SK-N-SH (cell line): ENCODE measurements around the gene KCTD3. TPM values are rescaled to one million over a fixed set of nuclear protein-coding genes. Genes with fewer than 3 reads are reported as not detected.

ENCODE experiments used
- CTCF ChIA-PET: fragments of 300-600, 350-600 bp; formaldehyde crosslinking; extraction: SDS; loops from one replicate; lab custom pipeline; 2021; lab: Yijun Ruan, JAX
- POLR2A ChIA-PET: fragments of 350-600 bp; sonication (Branson Sonifier 250); formaldehyde crosslinking; extraction: SDS; loops from one replicate; lab custom pipeline; 2020; ENCODE audit warnings: antibody characterized with exemption, inconsistent platforms; lab: Yijun Ruan, JAX
- DNase-seq: peaks from one replicate; pipeline ENCODE4 v3.0.0; 2012
- H2AFZ ChIP-seq: fragments of 200-600 bp; sonication (generic); 2 replicates; pipeline ENCODE4 v1.8.1; 2016; ENCODE audit warnings: antibody characterized with exemption, mild to moderate bottlenecking, low read depth
- H3F3A ChIP-seq: fragments of 200-600 bp; sonication (generic); replicated peaks from 2 replicates; pipeline ENCODE3; 2016; ENCODE audit warnings: antibody characterized with exemption, mild to moderate bottlenecking; ENCODE audit not compliant: insufficient read depth
- H3K27ac ChIP-seq, 2 experiments: fragments of 200-500 bp in 1 of 2; fragments of 200-600 bp in 1 of 2; sonication (Bioruptor generic) in 1 of 2; sonication (generic), shearing (Covaris generic) in 1 of 2; 2 replicates each; pipeline versions ENCODE4 v1.5.1 to v1.6.1; 2014 to 2016; ENCODE audit warnings: low read depth in 2 of 2, inconsistent platforms in 1 of 2, low read length in 1 of 2, mild to moderate bottlenecking in 1 of 2, mixed read lengths in 1 of 2
- H3K27me3 ChIP-seq: fragments of 200-600 bp; sonication (generic), shearing (Covaris generic); 2 replicates; pipeline ENCODE4 v1.6.1; 2016; ENCODE audit warnings: mixed run types; ENCODE audit not compliant: insufficient read depth
- H3K36me3 ChIP-seq, 2 experiments: fragments of 200-500 bp in 1 of 2; fragments of 200-600 bp in 1 of 2; sonication (Bioruptor generic) in 1 of 2; sonication (generic) in 1 of 2; replicated peaks in 1 of 2; 2 replicates each; pipeline versions ENCODE3 to v1.5.1; 2014 to 2016; ENCODE audit warnings: low read length in 1 of 2, mild to moderate bottlenecking in 1 of 2; ENCODE audit not compliant: insufficient read depth in 2 of 2, control insufficient read depth in 1 of 2
- H3K4me1 ChIP-seq, 2 experiments: fragments of 200-500 bp in 1 of 2; fragments of 200-600 bp in 1 of 2; sonication (Bioruptor generic) in 1 of 2; sonication (generic), shearing (Covaris generic) in 1 of 2; 2 replicates each; pipeline versions ENCODE4 v1.5.1 to v1.6.1; 2014 to 2016; ENCODE audit warnings: low read depth in 1 of 2, low read length in 1 of 2, mixed run types in 1 of 2; ENCODE audit not compliant: insufficient read depth in 2 of 2, control insufficient read depth in 1 of 2
- H3K4me2 ChIP-seq: fragments of 200-600 bp; sonication (generic), shearing (Covaris generic); 2 replicates; pipeline ENCODE4 v1.6.1; 2017; ENCODE audit warnings: mixed run types
- H3K4me3 ChIP-seq, 2 experiments: fragments of 200-500 bp in 1 of 2; fragments of 200-600 bp in 1 of 2; sonication (Bioruptor generic) in 1 of 2; sonication (generic), shearing (Covaris generic) in 1 of 2; 2 replicates each; pipeline versions ENCODE4 v1.5.1 to v1.8.1; 2014 to 2016; ENCODE audit warnings: low read depth in 2 of 2, inconsistent platforms in 1 of 2, low read length in 1 of 2, mild to moderate bottlenecking in 1 of 2, mixed read lengths in 1 of 2, moderate library complexity in 1 of 2
- H3K79me2 ChIP-seq: fragments of 200-600 bp; sonication (generic); 2 replicates; pipeline ENCODE4 v1.8.1; 2017; ENCODE audit warnings: mild to moderate bottlenecking; ENCODE audit not compliant: insufficient read depth
- H3K9ac ChIP-seq: fragments of 200-600 bp; sonication (generic); 2 replicates; pipeline ENCODE4 v1.6.1; 2017; ENCODE audit warnings: mixed run types
- H3K9me2 ChIP-seq: fragments of 200-600 bp; sonication (generic); 2 replicates; pipeline ENCODE4 v1.6.1; 2017; ENCODE audit warnings: mixed run types
- H3K9me3 ChIP-seq: fragments of 200-600 bp; sonication (generic); 2 replicates; pipeline ENCODE4 v1.6.1; 2017; ENCODE audit warnings: mixed run types, mild to moderate bottlenecking, moderate library complexity
- H4K20me1 ChIP-seq: fragments of 200-600 bp; sonication (generic); 2 replicates; pipeline ENCODE4 v1.6.1; 2017; ENCODE audit warnings: mild to moderate bottlenecking, mixed run types; ENCODE audit not compliant: insufficient read depth
- EP300 ChIP-seq, 2 experiments: IDR thresholded peaks; 2 replicates each; pipeline versions ENCODE4 v1.4.0 to v1.6.1; 2012; ENCODE audit warnings: borderline replicate concordance in 1 of 2, low read depth in 1 of 2, low read length in 1 of 2
- EZH2phosphoT487 ChIP-seq: fragments of 200-600 bp; sonication (generic); IDR thresholded peaks from 2 replicates; pipeline ENCODE4 v1.6.1; 2017; ENCODE audit warnings: low read depth, mixed run types, mild to moderate bottlenecking, antibody characterized with exemption, moderate library complexity, borderline replicate concordance
- GATA2 ChIP-seq: sonication (generic); formaldehyde crosslinking; IDR thresholded peaks from 2 replicates; pipeline ENCODE4 v1.5.0; 2020; ENCODE audit warnings: mild to moderate bottlenecking, missing genetic modification reagents
- JUND ChIP-seq: IDR thresholded peaks from 2 replicates; pipeline ENCODE4 v1.4.0; 2012
- MAX ChIP-seq: IDR thresholded peaks from 2 replicates; pipeline ENCODE4 v1.4.0; 2012; ENCODE audit warnings: low read depth
- MXI1 ChIP-seq: IDR thresholded peaks from 2 replicates; pipeline ENCODE4 v1.6.1; 2012; ENCODE audit warnings: mild to moderate bottlenecking, low read depth, low read length, improper control_type of control experiment
- NFIC ChIP-seq: IDR thresholded peaks from 2 replicates; pipeline ENCODE4 v1.4.0; 2012; ENCODE audit warnings: borderline replicate concordance
- RCOR1 ChIP-seq: fragments of 150-350 bp; IDR thresholded peaks from 2 replicates; pipeline ENCODE4 v1.6.1; 2017; ENCODE audit warnings: antibody characterized with exemption, low read length
- RXRA ChIP-seq: IDR thresholded peaks from 2 replicates; pipeline ENCODE4 v1.4.0; 2012; ENCODE audit warnings: low read depth, mild to moderate bottlenecking, borderline replicate concordance
- SIN3A ChIP-seq: IDR thresholded peaks from 2 replicates; pipeline ENCODE4 v1.6.1; 2012; ENCODE audit warnings: low read depth, mild to moderate bottlenecking, low read length, moderate library complexity, borderline replicate concordance
- SMC3 ChIP-seq: IDR thresholded peaks from 2 replicates; pipeline ENCODE4 v1.6.1; 2012; ENCODE audit warnings: low read depth, low read length, improper control_type of control experiment
- TCF12 ChIP-seq: IDR thresholded peaks from 2 replicates; pipeline ENCODE4 v1.4.0; 2012
- WGBS: methylation state at CpG from one replicate; pipeline ENCODE4 v1.1.6; 2017; ENCODE audit warnings: low lambda C conversion rate; 5-methylcytosine and 5-hydroxymethylcytosine counted together
- polyA plus RNA-seq, 3 experiments: library from polyadenylated mRNA; depleted of rRNA; stranded (reverse); fragments of >200 nt; gene quantifications; 2 replicates each; pipeline ENCODE4 v1.2.3, GENCODE V29; 2012
- TF ChIP-seq, protein P1 (sequence below): IDR thresholded peaks from 2 replicates; pipeline ENCODE4; 2012
- TF ChIP-seq, protein P2 (sequence below): fragments of 200-600 bp; sonication (generic); IDR thresholded peaks from 2 replicates; pipeline ENCODE4 v1.6.1; 2017; ENCODE audit warnings: antibody characterized with exemption, mild to moderate bottlenecking, moderate library complexity
- TF ChIP-seq, protein P3 (sequence below): IDR thresholded peaks from 2 replicates; pipeline ENCODE4 v1.6.1; 2012; ENCODE audit warnings: mild to moderate bottlenecking, low read depth, low read length, moderate library complexity

The KCTD3 gene
- polyA plus RNA-seq, 1 of the 3 experiments (the other 2 are of a cell fraction), result 34.8 TPM

GRCh38 chr1:215643592-215644321 is 76.7 kb downstream of the KCTD3 start:
- no peaks in the 10 kb centered on the region for H3K36me3 ChIP-seq
- H3K79me2 ChIP-seq, result no peaks in the 10 kb centered on the region
- ChIA-PET POLR2A (no interaction called here), CTCF (interaction anchor here (1.2 kb wide), 1 partner anchor 25 kb away, joined by 3 read pairs; no protein-coding TSS in a partner anchor)
- no peaks in the 10 kb centered on the region for H3F3A ChIP-seq
- H4K20me1 ChIP-seq, result no peaks in the 10 kb centered on the region
- no peaks in the 10 kb centered on the region for H3K27me3 ChIP-seq
- DNase-seq, result no peak
- no peak overlapping the region for H3K9ac ChIP-seq
- H3K4me1 ChIP-seq, result no peaks in the 10 kb centered on the region
- no peak overlapping the region for H3K27ac ChIP-seq
- H3K9me3 ChIP-seq, result no peaks in the 10 kb centered on the region
- H3K4me3 ChIP-seq, result no peak overlapping the region
- H2AFZ ChIP-seq, result no peak overlapping the region
- no peak for TF ChIP-seq TCF12
- TF ChIP-seq RXRA, result no peak
- TF ChIP-seq GATA2 (CRISPR knock-in tag), result no peak
- no peak overlapping the region for H3K4me2 ChIP-seq
- 47% methylated on average over 4 of the region's 4 CpGs for WGBS
- H3K9me2 ChIP-seq, result no peaks in the 10 kb centered on the region

DNA sequence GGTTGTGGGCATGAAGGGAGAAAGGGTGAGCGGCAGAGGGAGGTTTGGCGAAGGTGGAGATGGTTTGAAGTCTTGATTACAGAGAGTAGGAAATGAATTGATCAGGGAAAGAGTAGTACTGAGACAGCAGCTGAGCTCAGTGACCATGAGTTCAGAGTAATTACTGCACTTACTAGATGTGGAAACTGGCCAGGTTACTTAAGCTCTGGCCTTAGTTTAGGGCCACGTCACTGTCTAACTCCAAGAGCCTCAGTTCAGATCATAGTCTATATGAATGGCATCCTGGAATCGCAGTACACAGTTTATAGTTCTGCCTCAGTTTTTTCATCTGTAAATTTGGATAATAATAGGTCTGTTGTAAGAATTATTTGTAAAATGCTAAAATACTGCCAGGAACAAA is 78.1 kb downstream of the KCTD3 start:
- POLR2A ChIA-PET, result no interaction called here

More for the DNA sequence above, 78.1 kb downstream of the KCTD3 start:
- no peak overlapping the region for H3K4me3 ChIP-seq
- CTCF ChIA-PET, result no interaction called here
- no peaks in the 10 kb centered on the region for H3K79me2 ChIP-seq
- H3K27me3 ChIP-seq, result no peaks in the 10 kb centered on the region
- H3F3A ChIP-seq, result no peaks in the 10 kb centered on the region
- TF ChIP-seq EZH2phosphoT487 (no peak), NFIC (no peak), EP300 (IDR thresholded peaks at IDR 0.05; ENCODE audit: borderline replicate concordance in 1 of 2, low read depth in 1 of 2, low read length in 1 of 2) (no peak), MAX (no peak), MXI1 (no peak), SIN3A (no peak), JUND (no peak), SMC3 (no peak), RCOR1 (no peak)
- TF ChIP-seq, protein P1, sequence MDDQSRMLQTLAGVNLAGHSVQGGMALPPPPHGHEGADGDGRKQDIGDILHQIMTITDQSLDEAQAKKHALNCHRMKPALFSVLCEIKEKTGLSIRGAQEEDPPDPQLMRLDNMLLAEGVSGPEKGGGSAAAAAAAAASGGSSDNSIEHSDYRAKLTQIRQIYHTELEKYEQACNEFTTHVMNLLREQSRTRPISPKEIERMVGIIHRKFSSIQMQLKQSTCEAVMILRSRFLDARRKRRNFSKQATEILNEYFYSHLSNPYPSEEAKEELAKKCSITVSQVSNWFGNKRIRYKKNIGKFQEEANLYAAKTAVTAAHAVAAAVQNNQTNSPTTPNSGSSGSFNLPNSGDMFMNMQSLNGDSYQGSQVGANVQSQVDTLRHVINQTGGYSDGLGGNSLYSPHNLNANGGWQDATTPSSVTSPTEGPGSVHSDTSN, result no peak
- TF ChIP-seq, protein P2, sequence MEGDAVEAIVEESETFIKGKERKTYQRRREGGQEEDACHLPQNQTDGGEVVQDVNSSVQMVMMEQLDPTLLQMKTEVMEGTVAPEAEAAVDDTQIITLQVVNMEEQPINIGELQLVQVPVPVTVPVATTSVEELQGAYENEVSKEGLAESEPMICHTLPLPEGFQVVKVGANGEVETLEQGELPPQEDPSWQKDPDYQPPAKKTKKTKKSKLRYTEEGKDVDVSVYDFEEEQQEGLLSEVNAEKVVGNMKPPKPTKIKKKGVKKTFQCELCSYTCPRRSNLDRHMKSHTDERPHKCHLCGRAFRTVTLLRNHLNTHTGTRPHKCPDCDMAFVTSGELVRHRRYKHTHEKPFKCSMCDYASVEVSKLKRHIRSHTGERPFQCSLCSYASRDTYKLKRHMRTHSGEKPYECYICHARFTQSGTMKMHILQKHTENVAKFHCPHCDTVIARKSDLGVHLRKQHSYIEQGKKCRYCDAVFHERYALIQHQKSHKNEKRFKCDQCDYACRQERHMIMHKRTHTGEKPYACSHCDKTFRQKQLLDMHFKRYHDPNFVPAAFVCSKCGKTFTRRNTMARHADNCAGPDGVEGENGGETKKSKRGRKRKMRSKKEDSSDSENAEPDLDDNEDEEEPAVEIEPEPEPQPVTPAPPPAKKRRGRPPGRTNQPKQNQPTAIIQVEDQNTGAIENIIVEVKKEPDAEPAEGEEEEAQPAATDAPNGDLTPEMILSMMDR, result no peak
- TF ChIP-seq, protein P3, sequence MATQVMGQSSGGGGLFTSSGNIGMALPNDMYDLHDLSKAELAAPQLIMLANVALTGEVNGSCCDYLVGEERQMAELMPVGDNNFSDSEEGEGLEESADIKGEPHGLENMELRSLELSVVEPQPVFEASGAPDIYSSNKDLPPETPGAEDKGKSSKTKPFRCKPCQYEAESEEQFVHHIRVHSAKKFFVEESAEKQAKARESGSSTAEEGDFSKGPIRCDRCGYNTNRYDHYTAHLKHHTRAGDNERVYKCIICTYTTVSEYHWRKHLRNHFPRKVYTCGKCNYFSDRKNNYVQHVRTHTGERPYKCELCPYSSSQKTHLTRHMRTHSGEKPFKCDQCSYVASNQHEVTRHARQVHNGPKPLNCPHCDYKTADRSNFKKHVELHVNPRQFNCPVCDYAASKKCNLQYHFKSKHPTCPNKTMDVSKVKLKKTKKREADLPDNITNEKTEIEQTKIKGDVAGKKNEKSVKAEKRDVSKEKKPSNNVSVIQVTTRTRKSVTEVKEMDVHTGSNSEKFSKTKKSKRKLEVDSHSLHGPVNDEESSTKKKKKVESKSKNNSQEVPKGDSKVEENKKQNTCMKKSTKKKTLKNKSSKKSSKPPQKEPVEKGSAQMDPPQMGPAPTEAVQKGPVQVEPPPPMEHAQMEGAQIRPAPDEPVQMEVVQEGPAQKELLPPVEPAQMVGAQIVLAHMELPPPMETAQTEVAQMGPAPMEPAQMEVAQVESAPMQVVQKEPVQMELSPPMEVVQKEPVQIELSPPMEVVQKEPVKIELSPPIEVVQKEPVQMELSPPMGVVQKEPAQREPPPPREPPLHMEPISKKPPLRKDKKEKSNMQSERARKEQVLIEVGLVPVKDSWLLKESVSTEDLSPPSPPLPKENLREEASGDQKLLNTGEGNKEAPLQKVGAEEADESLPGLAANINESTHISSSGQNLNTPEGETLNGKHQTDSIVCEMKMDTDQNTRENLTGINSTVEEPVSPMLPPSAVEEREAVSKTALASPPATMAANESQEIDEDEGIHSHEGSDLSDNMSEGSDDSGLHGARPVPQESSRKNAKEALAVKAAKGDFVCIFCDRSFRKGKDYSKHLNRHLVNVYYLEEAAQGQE, result no peak
- H4K20me1 ChIP-seq, result no peaks in the 10 kb centered on the region
- no peaks in the 10 kb centered on the region for H3K36me3 ChIP-seq
- no peak overlapping the region for H3K27ac ChIP-seq
- 78% methylated on average over 4 of the region's 4 CpGs for WGBS
- H3K4me2 ChIP-seq, result no peak overlapping the region
- H2AFZ ChIP-seq, result no peak overlapping the region
- no peak for DNase-seq
- no peak overlapping the region for H3K9ac ChIP-seq
- H3K9me2 ChIP-seq, result no peaks in the 10 kb centered on the region
- H3K4me1 ChIP-seq, result no peaks in the 10 kb centered on the region
- H3K9me3 ChIP-seq, result no peaks in the 10 kb centered on the region
